ENCODE data around the gene RNF130. TPM values are rescaled to one million over a fixed set of nuclear protein-coding genes. Genes with fewer than 3 reads are reported as not detected.

The RNF130 gene
- total RNA-seq, 1 donor from 2014 or later = 103 TPM

DNA sequence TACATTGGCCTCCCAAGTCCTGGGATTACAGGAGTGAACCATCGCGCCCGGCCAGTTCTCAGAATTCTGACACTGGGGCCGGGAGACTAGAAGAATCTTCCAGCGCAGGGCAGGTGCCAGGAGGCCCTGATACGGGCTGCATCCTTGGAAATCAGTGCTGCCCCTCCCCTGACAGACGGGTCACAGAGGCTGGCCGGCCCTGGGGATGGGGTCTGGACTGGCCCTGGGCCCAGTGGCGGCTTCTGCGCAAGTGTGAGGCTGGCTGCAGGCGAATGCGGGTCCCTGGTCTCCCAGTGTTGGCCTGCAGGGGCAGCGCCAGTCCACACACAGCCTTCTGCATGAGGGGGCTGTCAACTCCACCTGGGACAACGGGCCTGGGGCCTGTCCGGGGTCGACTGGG is 163.0 kb downstream of the RNF130 start:
- peaks cover 29% of the 10 kb centered on the region for H3K4me1 ChIP-seq
- DNase-seq (ENCODE audit: extremely low spot score in 2 of 2) = no peak
- no peaks in the 10 kb centered on the region for H3K9me3 ChIP-seq
- TF ChIP-seq POLR2AphosphoS5 (IDR thresholded peaks at IDR 0.05; ENCODE audit: insufficient read depth in 1 of 2, low read depth in 1 of 2) = no peak
- TF ChIP-seq, protein P1, sequence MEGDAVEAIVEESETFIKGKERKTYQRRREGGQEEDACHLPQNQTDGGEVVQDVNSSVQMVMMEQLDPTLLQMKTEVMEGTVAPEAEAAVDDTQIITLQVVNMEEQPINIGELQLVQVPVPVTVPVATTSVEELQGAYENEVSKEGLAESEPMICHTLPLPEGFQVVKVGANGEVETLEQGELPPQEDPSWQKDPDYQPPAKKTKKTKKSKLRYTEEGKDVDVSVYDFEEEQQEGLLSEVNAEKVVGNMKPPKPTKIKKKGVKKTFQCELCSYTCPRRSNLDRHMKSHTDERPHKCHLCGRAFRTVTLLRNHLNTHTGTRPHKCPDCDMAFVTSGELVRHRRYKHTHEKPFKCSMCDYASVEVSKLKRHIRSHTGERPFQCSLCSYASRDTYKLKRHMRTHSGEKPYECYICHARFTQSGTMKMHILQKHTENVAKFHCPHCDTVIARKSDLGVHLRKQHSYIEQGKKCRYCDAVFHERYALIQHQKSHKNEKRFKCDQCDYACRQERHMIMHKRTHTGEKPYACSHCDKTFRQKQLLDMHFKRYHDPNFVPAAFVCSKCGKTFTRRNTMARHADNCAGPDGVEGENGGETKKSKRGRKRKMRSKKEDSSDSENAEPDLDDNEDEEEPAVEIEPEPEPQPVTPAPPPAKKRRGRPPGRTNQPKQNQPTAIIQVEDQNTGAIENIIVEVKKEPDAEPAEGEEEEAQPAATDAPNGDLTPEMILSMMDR (IDR thresholded peaks at IDR 0.05) = no peak
- TF ChIP-seq POLR2A (IDR thresholded peaks at IDR 0.05) = no peak
- H3K36me3 ChIP-seq = peaks cover 0 to 14% of the 10 kb centered on the region in 2 donors
- H3K27ac ChIP-seq = peak overlapping the region; percentile 79
- intact Hi-C loops (cut with DNase I) = loop anchor here (10.0 kb wide), 1 partner anchor 104 kb away; the partner anchor contains the start of gene MGAT4B
- H3K4me3 ChIP-seq = peak overlapping the region; percentile 65 to 68
- H3K27me3 ChIP-seq = no peaks in the 10 kb centered on the region

- peak within 1 kb of the TSS; percentile 65 to 68 for H3K4me3 ChIP-seq
- peaks cover 25% of the 10 kb centered on the region for H3K4me1 ChIP-seq
- H3K27me3 ChIP-seq = no peaks in the 10 kb centered on the region
- H3K36me3 ChIP-seq = peaks cover 0 to 20% of the 10 kb centered on the region in 2 donors
- H3K9me3 ChIP-seq = no peaks in the 10 kb centered on the region
- TF ChIP-seq, protein P1 (IDR thresholded peaks at IDR 0.05) = no peak
- TF ChIP-seq POLR2A (IDR thresholded peaks at IDR 0.05) (no peak), POLR2AphosphoS5 (IDR thresholded peaks at IDR 0.05; ENCODE audit: insufficient read depth in 1 of 2, low read depth in 1 of 2) (no peak)
- DNase-seq (ENCODE audit: extremely low spot score in 2 of 2) = no peak
- peak within 1 kb of the TSS; percentile 79 for H3K27ac ChIP-seq
- intact Hi-C loops (cut with DNase I) = loop anchor here (10.0 kb wide), 1 partner anchor 103 kb away; the partner anchor contains the start of gene MGAT4B
These were observed 163.8 kb downstream of the RNF130 start, which contains the start of gene TBC1D9B for GRCh38 chr5:179907556-179908324. Gene TBC1D9B, minus strand, starts transcription at chr5:179907897. Its CDS starts 76 bp downstream, at chr5:179907821.

- TF ChIP-seq POLR2A (IDR thresholded peaks at IDR 0.05) = no peak
- TF ChIP-seq POLR2AphosphoS5 (IDR thresholded peaks at IDR 0.05; ENCODE audit: insufficient read depth in 1 of 2, low read depth in 1 of 2) = peak in 1 of 2 donors; percentile 23
- no peak for DNase-seq (ENCODE audit: extremely low spot score in 2 of 2)
- intact Hi-C loops (cut with DNase I) = loop anchor here (10.0 kb wide), 1 partner anchor 102 kb away; the partner anchor contains the start of gene MGAT4B
- Histone ChIP-seq H3K36me3 (peaks cover 0 to 26% of the 10 kb centered on the region in 2 donors), H3K9me3 (no peaks in the 10 kb centered on the region), H3K4me3 (peak overlapping the region; percentile 65 to 68), H3K27ac (peak overlapping the region; percentile 79), H3K27me3 (no peaks in the 10 kb centered on the region), H3K4me1 (peaks cover 25% of the 10 kb centered on the region)
These were observed 164.6 kb downstream of the RNF130 start for GRCh38 chr5:179906795-179907555.

DNA sequence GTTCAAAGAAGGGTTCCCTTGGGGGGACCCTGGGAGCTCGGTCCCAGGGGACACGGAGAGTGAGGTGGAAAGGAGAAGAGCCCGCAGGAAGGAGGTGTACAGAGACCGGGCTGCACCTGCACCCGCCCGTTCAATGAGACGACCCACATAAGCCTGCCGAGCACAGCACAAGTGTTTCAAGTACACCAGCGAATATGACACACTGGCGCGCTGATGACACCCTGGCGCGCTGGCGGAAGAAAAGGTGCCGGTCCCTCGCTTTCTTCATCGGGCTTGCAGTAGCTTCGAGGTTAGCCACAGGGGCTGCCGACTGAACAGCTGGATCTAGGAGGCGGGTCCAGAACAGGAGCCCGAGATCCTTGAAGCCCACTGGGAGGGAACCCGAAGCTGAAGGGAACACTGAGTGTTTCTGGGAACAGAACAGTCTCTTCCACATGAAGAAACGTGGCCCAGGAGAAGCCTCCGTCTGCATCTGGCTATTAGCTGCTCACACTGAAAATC is 165.2 kb downstream of the RNF130 start:
- Histone ChIP-seq H3K9me3 (no peaks in the 10 kb centered on the region), H3K4me3 (peak overlapping the region; percentile 65 to 68), H3K27ac (peak overlapping the region; percentile 79), H3K27me3 (no peaks in the 10 kb centered on the region), H3K4me1 (peaks cover 25% of the 10 kb centered on the region), H3K36me3 (peaks cover 0 to 27% of the 10 kb centered on the region in 2 donors)
- intact Hi-C loops (cut with DNase I) = loop anchor here (10.0 kb wide), 1 partner anchor 102 kb away; the partner anchor contains the start of gene MGAT4B
- TF ChIP-seq POLR2A (IDR thresholded peaks at IDR 0.05) (no peak), POLR2AphosphoS5 (IDR thresholded peaks at IDR 0.05; ENCODE audit: insufficient read depth in 1 of 2, low read depth in 1 of 2) (no peak)
- TF ChIP-seq, protein P1 (IDR thresholded peaks at IDR 0.05) = no peak
- DNase-seq (ENCODE audit: extremely low spot score in 2 of 2) = no peak

- intact Hi-C loops (cut with DNase I) = loop anchor here (10.0 kb wide), 1 partner anchor 100 kb away; the partner anchor contains the start of gene MGAT4B
- Histone ChIP-seq H3K4me3 (no peak overlapping the region), H3K27me3 (no peaks in the 10 kb centered on the region), H3K9me3 (no peaks in the 10 kb centered on the region), H3K36me3 (peaks cover 0 to 31% of the 10 kb centered on the region in 2 donors), H3K4me1 (peaks cover 25% of the 10 kb centered on the region), H3K27ac (no peak overlapping the region)
- TF ChIP-seq, protein P1 (IDR thresholded peaks at IDR 0.05) = no peak
- TF ChIP-seq POLR2A (IDR thresholded peaks at IDR 0.05) = no peak
- no peak for TF ChIP-seq POLR2AphosphoS5 (IDR thresholded peaks at IDR 0.05; ENCODE audit: insufficient read depth in 1 of 2, low read depth in 1 of 2)
- DNase-seq (ENCODE audit: extremely low spot score in 2 of 2) = no peak
These were observed 166.4 kb downstream of the RNF130 start for GRCh38 chr5:179905161-179905560.

Data from vagina (tissue), 2 donors.